H7 (cell line): ENCODE measurements around the gene PGM5. TPM values are rescaled to one million over a fixed set of nuclear protein-coding genes. Genes with fewer than 3 reads are reported as not detected.
A peak's percentile ranks its signal among the peaks of the same experiment; 100 is the strongest.
"Not testable (repeated sequence)": the region's sequence is repeated elsewhere in the genome, so short reads cannot be mapped to it uniquely, and the experiment has no call there.

Experiments used
- DNase-seq: peaks from one replicate; pipeline ENCODE4 v3.0.0; 2012
- H3K27me3 ChIP-seq: 2 replicates; pipeline ENCODE4 v1.6.0; 2011; ENCODE audit warnings: mild to moderate bottlenecking, low read length; ENCODE audit not compliant: control insufficient read depth, insufficient read depth
- H3K36me3 ChIP-seq: replicated peaks from 2 replicates; pipeline ENCODE4 v1.5.1; 2011; ENCODE audit warnings: low read length; ENCODE audit not compliant: control insufficient read depth, insufficient read depth
- H3K4me3 ChIP-seq: 2 replicates; pipeline ENCODE4 v1.5.1; 2011; ENCODE audit warnings: low read depth, mild to moderate bottlenecking, control low read depth, low read length, moderate library complexity; ENCODE audit not compliant: insufficient read depth
- total RNA-seq: library from RNA; depleted of rRNA; stranded (reverse); fragments of >200 nt; shearing (Covaris generic); gene quantifications from 2 replicates; pipeline ENCODE4 v1.2.3, GENCODE V29; 2014; rRNA removed

Gene PGM5
- total RNA-seq = 0.14 TPM in 1 of 2 replicates, not detected in the other

- not testable (repeated sequence) for H3K36me3 ChIP-seq
- Histone ChIP-seq H3K4me3 (peak within 1 kb of the TSS; percentile 27; the same call in 1 of the 2 replicates), H3K27me3 (peaks cover 43% of the 10 kb centered on the region)
- DNase-seq = peak; percentile 29
Measured at GRCh38 chr9:68356380-68357118, at the start of gene PGM5. Gene PGM5 (plus strand): TSS chr9:68356611. CDS start chr9:68357128, 517 bp downstream.

- not testable (repeated sequence) for H3K36me3 ChIP-seq, DNase-seq, H3K4me3 ChIP-seq
- H3K27me3 ChIP-seq = peaks cover 13% of the 10 kb centered on the region
Measured at GRCh38 chr9:68307127-68307526, 49.3 kb upstream of the PGM5 start.

GRCh38 chr9:68307654-68308053 lies 48.8 kb upstream of the PGM5 start:
- H3K36me3 ChIP-seq, H3K4me3 ChIP-seq, DNase-seq: not testable (repeated sequence)
- H3K27me3 ChIP-seq = peaks cover 13% of the 10 kb centered on the region

GRCh38 chr9:68311208-68311607 lies 45.2 kb upstream of the PGM5 start:
- not testable (repeated sequence) for H3K36me3 ChIP-seq

GRCh38 chr9:68318209-68318608 lies 38.2 kb upstream of the PGM5 start:
- H3K27me3 ChIP-seq, H3K4me3 ChIP-seq, DNase-seq, H3K36me3 ChIP-seq: not testable (repeated sequence)

More at GRCh38 chr9:68311208-68311607, 45.2 kb upstream of the PGM5 start:
- DNase-seq, H3K4me3 ChIP-seq, H3K27me3 ChIP-seq: not testable (repeated sequence)

GRCh38 chr9:68323749-68324148 lies 32.7 kb upstream of the PGM5 start:
- not testable (repeated sequence) for DNase-seq, H3K27me3 ChIP-seq, H3K4me3 ChIP-seq, H3K36me3 ChIP-seq

- H3K27me3 ChIP-seq, H3K36me3 ChIP-seq, H3K4me3 ChIP-seq, DNase-seq: not testable (repeated sequence)
Measured at GRCh38 chr9:68324518-68324917, 31.9 kb upstream of the PGM5 start.

GRCh38 chr9:68329106-68329505 lies 27.3 kb upstream of the PGM5 start:
- not testable (repeated sequence) for H3K27me3 ChIP-seq, H3K36me3 ChIP-seq, H3K4me3 ChIP-seq, DNase-seq

GRCh38 chr9:68330531-68331173 lies 25.8 kb upstream of the PGM5 start:
- not testable (repeated sequence) for H3K36me3 ChIP-seq, DNase-seq, H3K4me3 ChIP-seq, H3K27me3 ChIP-seq

- not testable (repeated sequence) for DNase-seq, H3K4me3 ChIP-seq, H3K36me3 ChIP-seq, H3K27me3 ChIP-seq
Measured at GRCh38 chr9:68332122-68332521, 24.3 kb upstream of the PGM5 start.

GRCh38 chr9:68335935-68336334 lies 20.5 kb upstream of the PGM5 start:
- H3K27me3 ChIP-seq, H3K4me3 ChIP-seq, DNase-seq, H3K36me3 ChIP-seq: not testable (repeated sequence)

GRCh38 chr9:68336639-68337339 lies 19.6 kb upstream of the PGM5 start:
- H3K4me3 ChIP-seq, DNase-seq, H3K36me3 ChIP-seq: not testable (repeated sequence)

GRCh38 chr9:68338000-68338399 lies 18.4 kb upstream of the PGM5 start:
- not testable (repeated sequence) for H3K27me3 ChIP-seq, H3K36me3 ChIP-seq, H3K4me3 ChIP-seq, DNase-seq

More at GRCh38 chr9:68336639-68337339, 19.6 kb upstream of the PGM5 start:
- not testable (repeated sequence) for H3K27me3 ChIP-seq

GRCh38 chr9:68342265-68343025 lies 14.0 kb upstream of the PGM5 start:
- not testable (repeated sequence) for H3K36me3 ChIP-seq, H3K4me3 ChIP-seq, DNase-seq, H3K27me3 ChIP-seq
